Astrocyte (in vitro differentiated cells and primary cell): ENCODE data around the gene CAPZA3. TPM values are rescaled to one million over a fixed set of nuclear protein-coding genes. Genes with fewer than 3 reads are reported as not detected.
A peak's percentile ranks its signal among the peaks of the same experiment; 100 is the strongest.

ENCODE experiments used
- DNase-seq: peaks from one replicate; pipeline ENCODE4 v3.0.0-alpha.2; 2010; ENCODE audit warnings: low read depth
- FAIRE-seq: peaks from 2 replicates; lab custom pipeline; 2011; peaks lifted over from hg19 to GRCh38; lab: Jason Lieb, UNC
- H2AFZ ChIP-seq: 2 replicates; pipeline ENCODE4 v1.6.0; 2012; ENCODE audit warnings: low read depth, low read length, inconsistent platforms
- H3K27ac ChIP-seq: 2 replicates; pipeline ENCODE4 v1.5.1; 2011; ENCODE audit warnings: low read depth, low read length, inconsistent platforms
- H3K27me3 ChIP-seq: 2 replicates; pipeline ENCODE4 v1.6.0; 2011; ENCODE audit warnings: low read length, inconsistent platforms; ENCODE audit not compliant: insufficient read depth
- H3K36me3 ChIP-seq: 2 replicates; pipeline ENCODE4 v1.5.1; 2011; ENCODE audit warnings: low read length, inconsistent platforms; ENCODE audit not compliant: insufficient read depth
- H3K4me1 ChIP-seq: 2 replicates; pipeline ENCODE4 v1.5.1; 2011; ENCODE audit warnings: low read length, inconsistent platforms; ENCODE audit not compliant: insufficient read depth
- H3K4me2 ChIP-seq: 2 replicates; pipeline ENCODE4 v1.6.0; 2012; ENCODE audit warnings: low read length, inconsistent platforms
- H3K4me3 ChIP-seq: 2 replicates; pipeline ENCODE4 v1.5.1; 2011; ENCODE audit warnings: low read depth, mild to moderate bottlenecking, low read length, inconsistent platforms; ENCODE audit not compliant: insufficient read depth
- H3K79me2 ChIP-seq: 2 replicates; pipeline ENCODE4 v1.6.0; 2012; ENCODE audit warnings: mild to moderate bottlenecking, low read length, inconsistent platforms; ENCODE audit not compliant: insufficient read depth
- H3K9ac ChIP-seq: 2 replicates; pipeline ENCODE4 v1.6.0; 2012; ENCODE audit warnings: mild to moderate bottlenecking, low read length, inconsistent platforms
- H3K9me3 ChIP-seq: 2 replicates; pipeline ENCODE4 v1.5.1; 2012; ENCODE audit warnings: low read depth, mild to moderate bottlenecking, low read length, inconsistent platforms; ENCODE audit not compliant: insufficient read depth
- H4K20me1 ChIP-seq: 2 replicates; pipeline ENCODE4 v1.6.0; 2012; ENCODE audit warnings: low read length, inconsistent platforms; ENCODE audit not compliant: insufficient read depth
- H3K27ac Mint-ChIP-seq: one replicate; pipeline ENCODE4 v1.8.0; 2021; ENCODE audit warnings: mild to moderate bottlenecking, mixed read lengths; ENCODE audit not compliant: unreplicated experiment
- H3K27me3 Mint-ChIP-seq: one replicate; pipeline ENCODE4 v1.8.0; 2021; ENCODE audit warnings: low read depth, mixed read lengths; ENCODE audit not compliant: unreplicated experiment
- H3K36me3 Mint-ChIP-seq: one replicate; pipeline ENCODE4 v1.8.0; 2021; ENCODE audit warnings: low read depth, mixed read lengths; ENCODE audit not compliant: unreplicated experiment
- H3K4me1 Mint-ChIP-seq: one replicate; pipeline ENCODE4 v1.8.0; 2021; ENCODE audit warnings: low read depth, mixed read lengths; ENCODE audit not compliant: unreplicated experiment
- H3K4me3 Mint-ChIP-seq: one replicate; pipeline ENCODE4 v1.8.0; 2021; ENCODE audit warnings: mild to moderate bottlenecking, moderate library complexity, mixed read lengths; ENCODE audit not compliant: unreplicated experiment
- H3K9me3 Mint-ChIP-seq: one replicate; pipeline ENCODE4 v1.8.0; 2021; ENCODE audit warnings: mild to moderate bottlenecking, mixed read lengths; ENCODE audit not compliant: unreplicated experiment
- EZH2 ChIP-seq: IDR thresholded peaks from 2 replicates; pipeline ENCODE4 v1.6.1; 2012; ENCODE audit warnings: mild to moderate bottlenecking, low read length, inconsistent platforms; ENCODE audit not compliant: insufficient read depth
- total RNA-seq: library from RNA; stranded (reverse); gene quantifications from 2 replicates; pipeline ENCODE4 v1.2.1, GENCODE V29; 2021
- TF ChIP-seq, protein P1 (sequence below): IDR thresholded peaks from 2 replicates; pipeline ENCODE4 v1.5.1; 2011; ENCODE audit warnings: low read depth, mild to moderate bottlenecking, inconsistent platforms, low read length, moderate library complexity; ENCODE audit not compliant: insufficient read depth

Gene CAPZA3
- total RNA-seq, 1 donor from 2014 or later = not detected

DNA sequence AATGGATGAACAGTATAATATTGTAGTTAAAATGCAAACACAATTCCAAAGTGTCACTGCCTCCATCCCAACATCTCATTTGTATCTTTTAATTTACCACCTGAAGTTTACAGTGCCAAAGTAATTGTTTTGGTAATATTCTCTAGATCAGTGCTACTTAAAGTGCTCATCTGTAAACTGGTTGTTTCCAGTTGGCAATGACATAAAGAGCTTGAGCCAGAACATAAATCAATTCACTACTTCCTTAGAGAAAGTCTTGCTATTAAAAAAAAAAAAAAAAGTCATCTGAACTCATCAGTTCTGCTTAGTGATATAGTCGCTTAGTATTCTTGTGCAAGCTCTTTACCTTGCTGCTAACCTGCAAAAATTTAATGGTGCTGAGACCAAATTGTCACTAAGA lies 16.5 kb upstream of the CAPZA3 start:
- no peak for DNase-seq
- Histone ChIP-seq H3K79me2 (no peaks in the 10 kb centered on the region), H3K4me2 (no peak overlapping the region), H3K4me3 (no peak overlapping the region), H2AFZ (no peak overlapping the region), H3K9me3 (no peaks in the 10 kb centered on the region), H3K27me3 (no peaks in the 10 kb centered on the region), H4K20me1 (no peaks in the 10 kb centered on the region), H3K27ac (no peak overlapping the region), H3K4me1 (no peaks in the 10 kb centered on the region), H3K36me3 (no peaks in the 10 kb centered on the region), H3K9ac (no peak overlapping the region)
- FAIRE-seq = no peak
- H3K4me3 Mint-ChIP-seq = no peak overlapping the region
- no peaks in the 10 kb centered on the region for H3K27me3 Mint-ChIP-seq
- H3K9me3 Mint-ChIP-seq = no peaks in the 10 kb centered on the region
- H3K4me1 Mint-ChIP-seq = peaks cover 11% of the 10 kb centered on the region
- TF ChIP-seq, protein P1, sequence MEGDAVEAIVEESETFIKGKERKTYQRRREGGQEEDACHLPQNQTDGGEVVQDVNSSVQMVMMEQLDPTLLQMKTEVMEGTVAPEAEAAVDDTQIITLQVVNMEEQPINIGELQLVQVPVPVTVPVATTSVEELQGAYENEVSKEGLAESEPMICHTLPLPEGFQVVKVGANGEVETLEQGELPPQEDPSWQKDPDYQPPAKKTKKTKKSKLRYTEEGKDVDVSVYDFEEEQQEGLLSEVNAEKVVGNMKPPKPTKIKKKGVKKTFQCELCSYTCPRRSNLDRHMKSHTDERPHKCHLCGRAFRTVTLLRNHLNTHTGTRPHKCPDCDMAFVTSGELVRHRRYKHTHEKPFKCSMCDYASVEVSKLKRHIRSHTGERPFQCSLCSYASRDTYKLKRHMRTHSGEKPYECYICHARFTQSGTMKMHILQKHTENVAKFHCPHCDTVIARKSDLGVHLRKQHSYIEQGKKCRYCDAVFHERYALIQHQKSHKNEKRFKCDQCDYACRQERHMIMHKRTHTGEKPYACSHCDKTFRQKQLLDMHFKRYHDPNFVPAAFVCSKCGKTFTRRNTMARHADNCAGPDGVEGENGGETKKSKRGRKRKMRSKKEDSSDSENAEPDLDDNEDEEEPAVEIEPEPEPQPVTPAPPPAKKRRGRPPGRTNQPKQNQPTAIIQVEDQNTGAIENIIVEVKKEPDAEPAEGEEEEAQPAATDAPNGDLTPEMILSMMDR = no peak
- TF ChIP-seq EZH2 = no peak
- no peaks in the 10 kb centered on the region for H3K36me3 Mint-ChIP-seq
- H3K27ac Mint-ChIP-seq = no peak overlapping the region

DNA sequence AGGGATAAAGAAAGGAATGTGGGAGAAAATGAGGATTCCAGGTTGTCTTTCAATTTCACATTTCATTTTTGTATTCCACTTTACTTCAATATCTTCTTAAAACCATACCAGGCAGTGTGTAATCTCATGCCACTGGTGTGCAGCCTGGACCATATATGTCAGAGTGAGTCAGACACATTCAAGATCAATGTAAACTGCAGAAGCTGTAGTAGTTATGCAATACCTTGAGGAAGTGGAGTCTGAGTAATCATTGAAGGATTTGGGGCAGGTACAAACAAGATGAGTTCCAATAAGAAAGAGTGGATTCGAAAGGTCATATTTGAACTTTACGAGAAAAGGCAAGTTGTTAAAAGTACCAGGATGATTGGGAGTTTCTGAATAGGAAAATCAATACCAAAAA lies 14.2 kb upstream of the CAPZA3 start:
- peaks cover 6% of the 10 kb centered on the region for H3K4me1 Mint-ChIP-seq
- H3K4me3 Mint-ChIP-seq = no peak overlapping the region
- no peaks in the 10 kb centered on the region for H3K27me3 Mint-ChIP-seq
- FAIRE-seq = no peak
- no peaks in the 10 kb centered on the region for H3K9me3 Mint-ChIP-seq
- H3K36me3 Mint-ChIP-seq = no peaks in the 10 kb centered on the region
- Histone ChIP-seq H3K79me2 (no peaks in the 10 kb centered on the region), H3K9ac (no peak overlapping the region), H4K20me1 (no peaks in the 10 kb centered on the region), H3K36me3 (no peaks in the 10 kb centered on the region), H3K4me2 (no peak overlapping the region), H3K4me3 (no peak overlapping the region), H3K4me1 (no peaks in the 10 kb centered on the region), H2AFZ (no peak overlapping the region), H3K27me3 (no peaks in the 10 kb centered on the region), H3K9me3 (no peaks in the 10 kb centered on the region), H3K27ac (no peak overlapping the region)
- DNase-seq = peak; percentile 83
- no peak overlapping the region for H3K27ac Mint-ChIP-seq
- TF ChIP-seq, protein P1 = no peak
- no peak for TF ChIP-seq EZH2

DNA sequence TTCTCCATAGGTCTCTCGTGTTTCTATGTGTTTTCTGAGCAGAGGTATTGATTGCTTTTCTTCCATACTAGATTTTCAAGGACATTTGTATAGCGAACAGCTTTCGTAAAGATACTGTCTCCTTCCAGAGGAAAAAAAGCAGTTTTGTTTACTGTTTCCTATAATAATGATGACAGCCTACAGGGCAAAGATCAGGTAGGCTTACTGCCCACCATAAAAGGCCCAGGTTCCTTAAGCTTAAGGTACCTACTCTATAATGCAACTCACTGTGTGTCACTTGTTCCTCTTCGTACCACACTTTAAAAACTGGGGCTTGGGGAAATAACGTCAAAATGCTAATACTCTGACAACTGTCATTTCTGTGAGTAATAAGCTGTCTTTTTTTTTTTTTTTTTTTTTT lies 6.8 kb upstream of the CAPZA3 start:
- Histone ChIP-seq H4K20me1 (no peaks in the 10 kb centered on the region), H3K4me3 (no peak overlapping the region), H3K4me1 (no peaks in the 10 kb centered on the region), H3K79me2 (no peaks in the 10 kb centered on the region), H3K27ac (no peak overlapping the region), H3K36me3 (no peaks in the 10 kb centered on the region), H3K27me3 (no peaks in the 10 kb centered on the region), H3K9ac (no peak overlapping the region), H2AFZ (no peak overlapping the region), H3K9me3 (no peaks in the 10 kb centered on the region), H3K4me2 (no peak overlapping the region)
- Mint-ChIP-seq H3K27ac (no peak overlapping the region), H3K9me3 (peaks cover 15% of the 10 kb centered on the region), H3K4me3 (no peak overlapping the region), H3K4me1 (no peaks in the 10 kb centered on the region), H3K27me3 (no peaks in the 10 kb centered on the region), H3K36me3 (no peaks in the 10 kb centered on the region)
- FAIRE-seq (no peak), DNase-seq (no peak)
- no peak for TF ChIP-seq EZH2
- TF ChIP-seq, protein P1 = no peak
